Natural killer cell (primary cell): Measurements from ENCODE around the gene HDAC4. TPM values are rescaled to one million over a fixed set of nuclear protein-coding genes. Genes with fewer than 3 reads are reported as not detected.
A peak's percentile ranks its signal among the peaks of the same experiment; 100 is the strongest.

ENCODE experiments used
- ATAC-seq, 3 donors: fragments of 150-1000 bp in 2 of 3; fragments of 200-7000 bp in 1 of 3; cut with Tn5 transposase; 1 replicate in 1 of 3; 2 replicates in 2 of 3; pipeline ENCODE4 v1.10.0; 2021; ENCODE audit warnings: mild to moderate bottlenecking in 2 of 3, moderate library complexity in 2 of 3
- DNase-seq, 2 donors: peaks; one replicate each; pipeline versions ENCODE4 v3.0.0 to v3.0.0-alpha.2; 2013 to 2021; ENCODE audit warnings: mixed read lengths in 1 of 2
- H3K27ac ChIP-seq: one replicate; pipeline ENCODE4 v1.5.1; 2013; ENCODE audit warnings: mild to moderate bottlenecking, low read length
- H3K27me3 ChIP-seq: one replicate; pipeline ENCODE4 v1.6.1; 2013; ENCODE audit warnings: low read length; ENCODE audit not compliant: control insufficient read depth, insufficient read depth
- H3K36me3 ChIP-seq: one replicate; pipeline ENCODE4 v1.6.1; 2013; ENCODE audit warnings: low read length; ENCODE audit not compliant: control insufficient read depth, insufficient read depth
- H3K4me1 ChIP-seq: one replicate; pipeline ENCODE4 v1.6.1; 2013; ENCODE audit warnings: low read length; ENCODE audit not compliant: control insufficient read depth, insufficient read depth
- H3K4me3 ChIP-seq: one replicate; pipeline ENCODE4 v1.5.1; 2013; ENCODE audit warnings: low read length
- H3K9me3 ChIP-seq: one replicate; pipeline ENCODE4 v1.6.1; 2013; ENCODE audit warnings: low read length; ENCODE audit not compliant: control insufficient read depth, insufficient read depth
- H3K27ac Mint-ChIP-seq, 2 donors: one replicate each; pipeline ENCODE4 v1.8.0; 2022; ENCODE audit warnings: mild to moderate bottlenecking in 2 of 2, mixed read lengths in 2 of 2, moderate library complexity in 1 of 2
- H3K27me3 Mint-ChIP-seq, 2 donors: one replicate each; pipeline ENCODE4 v1.8.0; 2022; ENCODE audit warnings: low read depth in 2 of 2, mixed read lengths in 2 of 2
- H3K36me3 Mint-ChIP-seq: one replicate; pipeline ENCODE4 v1.8.0; 2022; ENCODE audit warnings: mixed read lengths
- H3K4me1 Mint-ChIP-seq, 2 donors: one replicate each; pipeline ENCODE4 v1.8.0; 2022; ENCODE audit warnings: mixed read lengths in 2 of 2
- H3K4me3 Mint-ChIP-seq: one replicate; pipeline ENCODE4 v1.8.0; 2022; ENCODE audit warnings: mild to moderate bottlenecking, moderate library complexity, mixed read lengths
- H3K9me3 Mint-ChIP-seq, 2 donors: one replicate each; pipeline ENCODE4 v1.8.0; 2022; ENCODE audit warnings: mixed read lengths in 2 of 2
- CTCF ChIP-seq: fragments of 200-600 bp; IDR thresholded peaks from one replicate; pipeline ENCODE4 v1.8.0; 2022; ENCODE audit warnings: antibody characterized with exemption
- WGBS: methylation state at CpG from one replicate; pipeline ENCODE4 v1.1.7; 2013; ENCODE audit warnings: missing lambda C conversion rate; ENCODE audit not compliant: insufficient coverage; 5-methylcytosine and 5-hydroxymethylcytosine counted together
- intact Hi-C: fragments of 100-400 bp; cut with micrococcal nuclease; formaldehyde crosslinking; loops from one replicate; pipeline ENCODE4 v1.14.2; 2022
- total RNA-seq, 4 donors: library from RNA; stranded (reverse); fragments of 120-200 nt in 1 of 4; gene quantifications; one replicate each; pipeline versions ENCODE4 v1.2.3 to v1.2.4, GENCODE V29; 2013 to 2022

Gene HDAC4
- total RNA-seq, 3 donors from 2014 or later (not counting 1 experiment from before 2014, with no cell fraction given), result 74.9 to 105 (median 100) TPM

GRCh38 chr2:239054921-239055320, 345.9 kb downstream of the HDAC4 start:
- DNase-seq (no peak), ATAC-seq (no peak)
- Histone ChIP-seq H3K4me3 (no peak overlapping the region), H3K36me3 (peaks cover 36% of the 10 kb centered on the region), H3K27me3 (no peaks in the 10 kb centered on the region), H3K4me1 (no peaks in the 10 kb centered on the region), H3K9me3 (no peaks in the 10 kb centered on the region), H3K27ac (no peak overlapping the region)
- intact Hi-C loops, result no loop called here
- Mint-ChIP-seq H3K9me3 (no peaks in the 10 kb centered on the region), H3K27me3 (no peaks in the 10 kb centered on the region), H3K4me3 (no peak overlapping the region), H3K27ac (no peak overlapping the region), H3K4me1 (peaks cover 0 to 4% of the 10 kb centered on the region in 2 donors), H3K36me3 (no peaks in the 10 kb centered on the region)
- WGBS, result 95% methylated on average over 5 of the region's 8 CpGs
- no peak for TF ChIP-seq CTCF

GRCh38 chr2:239053801-239054503, 346.9 kb downstream of the HDAC4 start:
- Mint-ChIP-seq H3K27me3 (no peaks in the 10 kb centered on the region), H3K4me3 (no peak overlapping the region), H3K27ac (no peak overlapping the region), H3K36me3 (no peaks in the 10 kb centered on the region), H3K4me1 (peaks cover 0 to 4% of the 10 kb centered on the region in 2 donors), H3K9me3 (no peaks in the 10 kb centered on the region)
- WGBS, result 96% methylated on average over 15 of the region's 15 CpGs
- ATAC-seq (no peak), DNase-seq (no peak)
- Histone ChIP-seq H3K27me3 (no peaks in the 10 kb centered on the region), H3K36me3 (peaks cover 36% of the 10 kb centered on the region), H3K27ac (no peak overlapping the region), H3K9me3 (no peaks in the 10 kb centered on the region), H3K4me3 (no peak overlapping the region), H3K4me1 (no peaks in the 10 kb centered on the region)
- TF ChIP-seq CTCF, result no peak
- intact Hi-C loops, result no loop called here

- Mint-ChIP-seq H3K27me3 (no peaks in the 10 kb centered on the region), H3K27ac (peak overlapping the region in 1 of 2 donors; percentile 34), H3K4me3 (no peak overlapping the region), H3K4me1 (peaks cover 0 to 4% of the 10 kb centered on the region in 2 donors), H3K9me3 (no peaks in the 10 kb centered on the region), H3K36me3 (no peaks in the 10 kb centered on the region)
- H3K27me3 ChIP-seq, result no peaks in the 10 kb centered on the region
- 97% methylated on average over 51 of the region's 51 CpGs for WGBS
- no peak overlapping the region for H3K27ac ChIP-seq
- H3K36me3 ChIP-seq, result peaks cover 34% of the 10 kb centered on the region
- DNase-seq (no peak), ATAC-seq (no peak)
- H3K4me3 ChIP-seq, result no peak overlapping the region
- intact Hi-C loops, result no loop called here
- no peaks in the 10 kb centered on the region for H3K4me1 ChIP-seq
- no peak for TF ChIP-seq CTCF
- no peaks in the 10 kb centered on the region for H3K9me3 ChIP-seq
Measured at GRCh38 chr2:239052798-239053665, 347.8 kb downstream of the HDAC4 start.
